SKM-1 (cell line): ENCODE data around the gene BCAS3.

Source experiments
- DNase-seq: peaks from one replicate; lab custom pipeline; 2025; ENCODE audit not compliant: unreplicated experiment; lab: John Stamatoyannopoulos, UW

Gene BCAS3

DNA sequence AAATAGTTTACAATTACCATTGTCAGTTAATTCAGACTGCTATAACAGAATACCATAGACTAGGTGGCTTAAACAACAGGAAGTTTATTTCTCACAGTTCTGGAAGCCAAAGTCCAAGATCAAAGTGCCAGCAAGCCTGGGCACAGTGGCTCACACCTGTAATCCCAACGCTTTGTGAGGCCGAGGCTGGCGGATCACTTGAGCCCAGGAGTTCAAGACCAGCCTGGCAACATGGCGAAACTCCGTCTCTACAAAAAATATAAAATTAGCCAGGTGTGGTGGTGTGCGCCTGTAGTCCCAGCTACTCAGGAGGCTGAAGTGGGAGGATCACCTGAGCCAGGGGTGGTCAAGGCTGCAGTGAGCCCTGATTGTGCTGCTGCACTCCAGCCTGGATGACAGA is 650.7 kb downstream of the BCAS3 start:
- no peak for DNase-seq

DNA sequence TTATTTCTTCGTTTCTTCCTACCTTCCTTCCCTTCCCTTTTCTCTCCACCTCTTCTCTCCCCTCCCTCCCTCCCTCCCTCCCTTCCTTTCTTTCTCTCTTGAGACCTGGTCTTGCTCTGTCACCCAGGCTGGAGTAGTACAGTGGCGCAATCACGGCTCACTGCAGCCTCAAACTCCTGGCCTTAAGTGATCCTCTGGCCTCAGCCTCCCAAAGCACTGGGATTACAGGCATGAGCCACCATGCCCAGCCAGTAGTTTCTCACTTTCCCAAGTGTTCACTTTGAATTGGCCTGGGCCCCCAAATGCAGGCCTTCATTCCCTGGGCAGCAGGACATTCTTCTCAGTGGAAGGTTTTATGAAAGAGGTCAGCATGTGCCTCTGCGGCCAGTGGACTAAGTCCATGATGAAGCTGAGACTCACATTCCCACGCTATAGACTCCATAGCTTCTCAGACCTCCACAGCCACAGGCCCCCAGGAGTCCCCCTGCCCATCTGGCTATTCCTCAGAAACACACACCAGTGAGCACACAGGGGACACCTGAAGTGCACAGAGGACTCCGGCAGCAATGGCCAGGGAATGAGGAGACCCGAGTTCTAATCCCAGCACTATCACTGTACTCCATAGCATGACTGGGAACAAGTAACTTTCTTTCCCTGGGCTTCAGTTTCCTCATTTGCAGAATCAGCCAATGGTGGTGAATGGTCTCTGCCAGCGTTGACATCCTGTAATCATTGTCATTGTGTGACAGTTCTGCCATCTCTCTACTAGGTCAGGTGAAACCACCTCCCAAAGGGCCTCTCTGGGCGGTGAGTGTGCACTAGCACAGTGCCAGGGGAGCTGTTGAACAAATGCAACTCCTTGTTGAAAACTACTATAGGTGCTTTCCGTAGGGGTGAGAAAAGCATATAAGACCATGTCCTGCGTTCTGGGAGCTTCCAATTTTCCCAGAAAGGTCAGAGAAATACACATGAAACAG is 652.8 kb downstream of the BCAS3 start:
- DNase-seq, result no peak

DNA sequence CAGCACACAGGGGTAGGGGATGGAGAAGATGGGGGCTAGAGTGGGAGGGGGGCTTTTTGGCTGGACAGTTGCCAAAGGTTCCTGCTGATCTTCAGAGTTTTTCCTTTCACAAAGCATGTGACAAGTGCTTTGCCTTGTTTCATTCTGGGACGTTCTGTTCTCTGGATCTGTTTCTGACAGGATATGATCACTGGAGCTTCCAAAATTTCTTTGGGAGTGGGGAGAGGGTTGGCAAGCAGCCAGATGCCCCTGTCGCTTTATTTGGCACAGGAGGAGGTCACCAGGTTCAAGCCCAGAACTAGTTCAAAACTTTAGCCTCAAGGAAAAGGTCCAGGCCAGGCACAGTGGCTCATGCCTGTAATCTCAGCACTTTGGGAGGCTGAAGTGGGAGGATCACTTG is 653.5 kb downstream of the BCAS3 start:
- DNase-seq, result no peak

DNA sequence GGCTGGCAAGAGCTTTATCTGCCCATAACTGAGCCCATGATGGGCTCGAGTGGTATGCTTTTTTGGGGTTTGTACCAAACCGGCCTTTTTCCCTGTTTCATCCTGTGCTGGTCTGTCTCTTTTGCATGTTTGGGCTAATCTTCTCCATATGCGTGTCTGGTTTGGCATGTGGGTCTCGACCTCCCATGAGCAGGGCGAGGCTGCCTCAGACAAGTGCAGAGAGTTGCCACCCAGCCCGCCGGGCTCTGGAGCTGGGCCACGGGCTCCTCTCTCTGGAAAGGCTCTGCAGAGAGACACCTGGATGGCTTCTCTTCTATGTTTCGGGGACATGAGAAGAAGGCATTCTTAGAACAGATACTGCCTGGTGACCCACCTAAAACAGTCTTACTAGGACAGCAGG is 654.2 kb downstream of the BCAS3 start:
- DNase-seq, result no peak

DNA sequence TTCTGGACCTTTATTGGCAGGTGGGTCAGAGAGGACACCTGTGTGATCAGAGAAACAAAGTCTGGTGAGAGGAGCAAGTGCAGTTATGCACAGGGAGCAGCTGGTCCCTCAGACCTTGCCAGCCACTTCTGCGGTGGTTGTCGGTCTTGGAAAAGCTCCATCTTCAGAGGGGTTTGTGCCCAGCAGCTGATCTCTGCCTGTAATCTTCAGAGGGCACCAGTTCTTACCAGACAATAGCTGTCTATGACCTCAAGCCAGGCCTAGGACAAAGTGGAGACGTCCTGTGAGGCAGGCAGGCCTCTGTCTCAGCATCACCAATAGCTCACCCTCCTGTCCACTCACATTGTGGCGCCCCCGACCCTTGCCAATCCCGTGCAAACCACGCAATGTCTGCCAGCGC is 655.5 kb downstream of the BCAS3 start:
- no peak for DNase-seq

DNA sequence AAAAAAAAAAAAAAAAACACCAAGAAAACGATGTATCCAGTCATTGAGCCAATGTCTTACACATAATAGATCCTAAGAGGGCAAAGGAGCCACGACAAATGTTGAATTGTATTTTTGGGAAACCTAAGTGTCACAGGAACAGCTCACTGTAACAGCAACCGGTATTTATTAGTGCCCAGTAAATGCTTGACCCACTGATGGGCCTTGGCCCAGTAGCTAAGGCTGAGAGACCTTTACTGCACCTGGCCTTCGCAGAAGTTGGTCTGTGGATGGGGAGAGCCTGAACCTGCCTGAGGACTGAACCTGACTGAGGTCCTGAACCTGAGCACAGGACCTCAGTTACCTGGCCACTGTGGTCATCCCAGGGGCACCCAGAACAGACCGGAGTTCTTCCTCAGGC is 657.0 kb downstream of the BCAS3 start:
- DNase-seq, result no peak

DNA sequence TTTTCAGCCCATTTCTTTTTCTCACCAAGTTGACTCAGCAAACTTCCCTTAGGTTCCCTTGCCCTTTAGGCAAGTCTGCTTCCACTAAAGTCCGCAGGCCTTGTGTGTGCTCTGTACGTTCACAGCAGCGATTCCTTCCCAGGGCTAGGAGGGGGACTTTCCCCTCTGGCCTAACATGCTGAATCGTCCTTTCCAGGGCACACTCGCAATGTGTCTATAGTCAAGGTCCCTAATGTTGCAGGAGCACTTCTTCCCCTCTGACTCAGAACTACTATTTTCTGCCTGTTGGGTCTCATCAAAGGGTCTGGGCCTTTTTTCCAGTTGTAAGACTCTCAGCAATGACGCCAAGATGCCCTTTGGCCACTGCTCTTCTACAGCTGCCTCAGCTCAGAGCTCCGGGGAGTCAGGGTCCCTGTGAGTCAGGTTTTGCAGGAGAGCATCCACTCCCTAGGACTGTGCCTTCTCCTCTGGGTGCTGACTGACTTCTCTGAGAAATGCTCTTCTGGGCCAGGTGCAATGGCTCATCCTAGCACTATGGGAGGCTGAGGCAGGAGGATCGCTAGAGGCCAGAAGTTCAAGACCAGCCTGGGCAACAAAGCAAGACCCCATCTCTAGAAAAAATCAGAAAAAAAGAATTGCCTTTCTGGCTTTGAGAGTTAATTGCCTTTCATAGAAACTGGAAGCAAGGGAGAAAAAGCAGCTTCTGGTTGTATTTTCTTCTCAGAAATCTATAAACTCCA is 657.6 kb downstream of the BCAS3 start:
- DNase-seq, result no peak

DNA sequence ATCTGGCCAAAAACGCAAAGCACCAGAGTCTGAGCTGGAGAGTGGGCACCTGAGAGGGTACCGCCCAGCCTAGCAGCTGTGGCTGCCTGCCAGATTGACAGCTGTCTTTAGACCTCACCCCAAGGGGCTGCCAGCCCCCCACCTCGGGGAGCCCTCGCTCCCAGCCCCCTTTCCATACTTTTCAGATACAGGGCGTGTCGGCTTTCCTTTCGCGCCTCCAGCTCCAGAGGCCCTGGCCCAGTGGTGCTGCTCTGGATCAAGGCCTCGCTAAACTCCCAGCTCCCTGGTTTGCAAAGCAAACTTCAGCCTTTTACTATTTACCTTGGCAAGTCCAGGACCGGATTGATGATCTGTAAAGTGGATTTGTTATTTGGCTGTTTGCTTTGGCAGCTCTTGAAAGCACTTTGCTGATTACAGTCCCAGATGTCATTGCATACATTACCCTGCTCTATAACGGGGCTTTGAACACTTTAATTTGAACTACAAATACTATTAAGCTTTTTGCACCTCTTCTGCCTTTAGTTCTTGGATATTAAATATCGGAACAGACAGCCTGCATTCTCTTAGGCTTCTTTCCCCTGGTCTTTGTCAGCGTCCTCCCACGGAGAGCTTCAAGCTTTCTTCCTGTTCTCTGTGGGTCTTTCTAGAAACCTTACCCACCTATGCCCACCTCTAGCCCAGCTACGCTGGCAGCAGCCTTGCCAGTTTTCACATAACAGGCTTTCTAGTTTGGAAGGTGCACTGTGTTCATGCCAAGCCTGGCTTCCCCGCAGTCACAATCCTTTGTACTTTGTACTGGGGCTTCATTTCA is 658.4 kb downstream of the BCAS3 start:
- no peak for DNase-seq

DNA sequence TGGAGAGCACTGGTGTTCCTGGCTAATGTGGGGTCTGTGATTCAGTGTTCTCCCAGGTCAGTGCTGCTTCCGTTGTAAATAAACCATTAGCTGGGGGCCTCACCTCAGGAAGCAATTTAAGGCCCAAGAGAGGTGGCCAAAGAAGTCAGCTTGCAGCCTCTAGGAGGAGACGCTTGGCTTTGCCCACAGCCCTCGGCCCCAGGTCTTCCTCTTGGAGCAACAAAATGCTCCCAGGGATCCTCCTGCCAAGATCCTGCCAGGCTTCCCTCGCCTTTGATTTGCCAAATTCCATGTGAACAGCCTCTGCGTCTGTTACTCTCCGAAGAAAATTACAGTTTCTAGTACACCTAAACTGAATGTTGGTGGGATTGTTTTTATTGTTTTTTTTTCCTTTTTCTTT is 659.6 kb downstream of the BCAS3 start:
- no peak for DNase-seq

DNA sequence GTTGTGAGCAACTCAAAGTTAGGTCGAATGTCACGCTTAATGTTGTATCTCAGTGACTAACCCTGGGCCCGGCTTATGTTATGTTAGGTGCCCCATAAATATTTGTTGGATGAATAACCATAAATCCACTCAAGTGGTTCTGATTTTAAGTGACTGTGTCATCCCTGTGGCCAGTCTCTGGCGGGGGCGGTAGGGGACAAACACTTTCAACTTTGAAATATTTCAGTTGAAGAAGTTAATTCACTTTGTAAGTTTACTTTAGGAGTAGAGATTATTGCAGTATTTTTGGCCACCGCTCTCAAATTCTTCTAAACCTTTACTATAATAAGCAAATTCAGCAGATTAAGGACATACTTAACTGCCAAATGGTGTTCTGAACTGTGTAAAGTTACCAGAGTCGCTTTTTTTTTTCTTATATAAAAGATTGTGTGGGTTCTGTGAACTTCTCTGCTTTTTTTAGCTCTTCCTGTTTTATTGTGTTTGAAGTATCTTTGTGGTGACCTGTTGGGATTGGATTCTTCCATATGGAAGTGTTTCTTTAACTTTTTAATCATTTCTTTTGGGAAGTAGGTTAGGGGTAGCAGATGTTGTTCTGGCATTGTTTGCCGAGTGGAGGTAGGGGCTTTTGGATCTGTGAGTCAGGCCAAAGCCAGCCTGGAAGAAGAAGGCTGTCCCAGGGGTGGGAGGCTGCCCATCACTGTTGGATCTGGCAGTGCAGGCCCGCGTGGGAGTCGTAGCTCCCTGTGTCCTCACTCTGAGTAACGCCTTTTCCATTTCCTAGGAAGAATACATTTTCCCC is 660.5 kb downstream of the BCAS3 start:
- DNase-seq, result no peak

DNA sequence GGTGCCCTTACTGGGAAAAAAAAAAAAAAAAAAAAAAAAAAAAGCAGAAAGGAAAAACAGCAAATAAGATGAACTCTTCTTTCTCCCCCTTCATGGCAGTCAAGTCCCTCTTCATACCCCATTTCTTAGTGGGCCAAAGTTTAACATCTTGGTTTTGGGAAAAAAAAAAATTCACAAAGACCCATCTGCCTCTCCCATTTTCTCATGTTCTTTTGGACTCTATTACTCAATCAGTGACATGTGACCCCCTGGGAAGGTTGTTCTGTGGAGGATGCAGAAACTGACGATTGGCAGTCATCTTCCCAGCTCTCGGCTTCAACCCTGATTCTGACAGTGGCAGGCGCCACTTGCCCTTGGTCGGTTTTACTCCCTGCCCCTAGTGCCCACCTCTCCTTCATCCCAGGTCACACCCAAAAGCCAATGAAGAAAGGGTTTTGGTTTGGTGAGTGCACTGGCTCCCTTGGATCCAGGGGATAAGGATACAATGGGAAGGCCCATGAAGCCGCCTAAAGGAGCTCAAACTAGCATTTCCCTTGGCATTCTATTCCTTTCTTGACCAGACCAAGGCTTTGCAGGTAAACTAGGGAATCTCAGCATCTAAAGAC is 661.3 kb downstream of the BCAS3 start:
- DNase-seq, result no peak

DNA sequence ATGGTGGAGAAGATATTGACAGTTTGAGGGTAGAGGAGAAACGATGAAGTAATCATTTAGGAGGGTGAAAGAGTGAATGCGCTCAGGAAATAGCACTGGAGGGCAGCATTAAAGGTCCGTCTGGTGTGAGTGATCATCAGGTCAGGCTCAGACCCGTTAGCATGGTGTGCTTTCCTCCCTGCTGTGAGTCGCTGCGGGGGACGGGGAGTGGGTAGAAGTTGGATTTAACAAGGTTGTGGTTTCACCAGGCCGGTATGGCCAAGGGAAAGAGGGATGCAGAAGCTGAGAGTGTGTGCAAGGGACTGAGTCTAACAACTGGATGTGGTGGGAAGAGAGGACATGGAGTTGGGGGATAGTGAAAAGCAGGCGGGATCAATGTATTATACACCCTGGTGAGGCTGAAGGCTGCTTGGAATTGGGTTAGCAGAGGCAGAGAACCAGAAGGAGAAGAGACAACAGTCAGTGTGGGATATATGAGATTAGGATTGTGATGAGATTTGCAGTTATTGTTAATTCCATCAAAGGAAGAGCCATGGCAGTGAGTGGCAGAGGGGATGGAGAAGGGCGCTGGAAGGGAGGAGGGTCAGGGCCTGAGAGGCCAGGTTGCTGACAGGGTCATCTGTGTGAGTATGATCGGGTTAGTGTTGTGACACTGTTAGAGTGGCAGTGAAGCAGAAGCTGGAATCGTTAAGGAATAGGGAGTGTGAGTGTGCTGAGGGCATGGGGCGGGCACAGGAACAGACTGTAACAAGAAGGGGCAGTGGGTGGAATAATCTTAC is 663.0 kb downstream of the BCAS3 start:
- DNase-seq, result no peak

DNA sequence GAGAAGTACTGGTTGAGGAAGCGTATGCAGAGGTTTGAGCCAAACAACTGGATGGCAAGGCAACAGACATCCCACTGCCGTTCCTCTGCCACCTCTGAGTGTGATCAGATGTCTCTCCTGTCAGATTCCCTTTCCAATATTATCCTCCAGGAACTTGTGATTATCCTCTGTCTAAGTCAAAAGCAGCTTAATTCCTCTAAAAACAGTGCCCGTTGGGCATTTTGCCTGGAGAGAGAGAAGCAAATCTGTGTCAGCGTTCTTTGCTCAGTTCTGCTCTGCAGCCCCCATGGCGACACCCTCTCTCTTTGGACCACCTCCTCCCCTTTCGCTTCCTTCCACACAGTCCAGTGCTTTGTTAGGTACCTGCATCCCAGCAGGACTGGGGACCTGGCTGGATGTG is 665.9 kb downstream of the BCAS3 start:
- no peak for DNase-seq

DNA sequence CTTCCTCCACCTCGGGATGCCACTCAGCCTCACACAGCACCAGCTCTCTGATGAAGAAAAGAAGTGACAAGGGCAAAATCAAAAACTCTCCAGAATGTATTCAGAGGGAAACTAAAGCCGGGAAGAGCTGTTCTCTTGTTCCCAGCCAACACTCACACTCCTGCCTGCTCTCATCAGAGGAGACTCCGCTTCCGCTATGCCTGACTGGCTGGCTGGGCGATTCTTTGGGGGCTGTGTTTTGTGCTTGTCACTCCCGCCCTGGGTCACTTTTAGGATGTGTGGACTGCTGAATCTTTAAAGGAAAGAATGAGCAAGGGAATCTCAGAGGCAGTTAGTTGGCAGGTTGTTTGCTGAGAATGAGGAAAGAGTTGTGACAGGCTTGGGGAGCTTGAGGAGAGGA is 667.4 kb downstream of the BCAS3 start:
- no peak for DNase-seq

DNA sequence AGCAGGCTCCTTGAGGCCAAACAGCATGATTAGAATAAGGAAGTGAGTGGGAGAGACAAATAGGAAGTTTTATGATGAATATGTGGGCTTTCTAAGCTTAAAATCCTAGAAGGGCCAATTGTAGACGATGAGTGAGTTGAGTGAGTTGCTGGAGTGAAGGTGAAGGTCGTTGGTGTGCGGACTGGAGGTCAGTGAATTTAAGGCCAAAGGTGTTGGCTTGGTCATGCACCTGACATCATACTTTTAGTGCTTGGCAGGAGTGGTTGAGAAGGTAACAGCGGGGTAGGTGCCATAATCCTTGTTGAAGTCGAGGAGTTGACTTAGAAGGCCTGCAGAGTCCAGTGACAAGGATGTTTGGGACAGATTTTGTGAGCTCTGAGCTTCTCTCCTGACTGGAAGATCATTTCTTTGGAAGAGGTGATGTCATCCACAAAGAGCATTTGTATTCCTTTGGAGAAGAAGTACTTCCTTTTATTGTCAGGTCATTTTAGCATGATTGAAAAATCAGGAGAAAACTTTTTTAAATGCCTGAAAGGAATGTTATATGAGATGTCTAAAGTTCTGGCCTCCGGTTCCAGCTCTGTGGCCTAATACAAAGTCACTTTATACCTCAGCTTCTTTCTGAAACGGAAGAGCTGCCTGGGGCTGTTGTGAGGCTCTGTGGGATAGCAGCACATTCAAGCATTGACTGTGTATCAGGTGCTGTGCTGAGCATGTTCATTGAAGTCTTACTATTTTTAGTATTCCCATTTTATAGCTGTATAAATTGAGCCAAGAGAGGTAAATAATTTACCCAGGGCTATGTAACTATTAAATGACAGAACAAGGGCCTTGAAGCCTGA is 668.4 kb downstream of the BCAS3 start:
- no peak for DNase-seq

DNA sequence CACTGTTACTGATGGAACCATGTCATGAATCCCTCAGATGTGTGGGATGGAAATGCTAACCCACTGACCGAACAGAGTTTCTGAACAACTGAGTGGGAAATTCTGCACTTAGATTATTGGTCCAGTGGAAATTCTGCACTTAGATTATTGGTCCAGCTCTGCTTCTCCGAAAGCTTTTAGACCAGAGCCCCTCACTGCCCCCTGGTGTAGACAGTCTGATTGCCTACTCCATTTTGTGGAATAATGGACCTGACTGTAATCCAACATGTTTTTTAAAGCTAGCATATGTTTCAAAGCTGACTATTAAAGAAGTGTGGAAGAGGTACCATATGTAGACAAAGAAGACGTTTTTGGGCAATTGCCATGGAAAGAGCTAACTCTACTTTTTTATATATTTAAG is 671.7 kb downstream of the BCAS3 start:
- no peak for DNase-seq

DNA sequence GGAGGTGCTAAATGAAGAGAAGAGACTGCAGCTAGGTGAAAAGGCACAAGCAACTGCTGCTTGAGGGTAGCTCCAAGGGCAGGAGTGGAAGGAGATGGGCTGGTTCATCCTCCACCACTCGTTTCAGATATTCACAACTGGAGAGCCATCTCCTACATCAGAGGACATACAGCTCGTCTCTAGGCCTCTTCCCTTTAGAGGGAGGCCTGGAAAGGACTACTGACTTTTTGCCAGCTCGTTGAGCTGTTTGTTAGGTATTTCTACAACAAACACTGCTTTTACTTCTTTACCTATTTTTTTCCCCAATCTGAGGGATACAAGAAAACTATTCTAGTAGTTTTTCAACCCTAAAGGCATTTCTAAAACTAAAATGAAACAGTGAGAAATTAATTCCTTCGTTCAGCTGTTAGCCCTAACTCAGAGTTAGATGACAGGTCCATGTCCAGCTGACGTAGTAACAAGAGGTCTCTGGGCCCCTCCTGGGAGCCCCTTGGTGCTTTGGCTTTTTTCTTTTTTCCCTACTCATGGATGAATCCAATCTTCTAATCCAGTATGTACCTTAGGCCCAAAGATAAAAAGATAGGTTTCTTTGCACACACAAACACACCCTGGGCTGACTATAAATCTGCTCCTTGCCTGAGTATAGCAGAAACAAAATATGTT is 674.2 kb downstream of the BCAS3 start:
- DNase-seq, result no peak

DNA sequence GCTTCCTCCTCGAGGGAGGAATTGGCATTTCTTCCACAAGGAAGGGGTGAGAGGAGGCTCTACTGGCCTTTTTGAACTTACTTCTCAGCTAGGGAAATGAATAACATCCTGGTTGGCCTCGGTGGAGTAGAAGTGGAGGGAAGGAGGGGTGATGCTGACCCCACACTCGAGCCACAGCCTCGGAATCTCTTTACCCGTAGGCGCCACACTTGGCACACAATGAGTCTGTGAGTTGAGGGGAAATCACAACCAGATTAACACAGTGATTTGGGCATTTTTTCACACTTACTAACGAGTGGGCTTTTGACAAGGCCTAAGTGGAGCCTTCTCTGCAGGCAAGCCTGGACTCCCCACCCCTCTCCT is 674.7 kb downstream of the BCAS3 start:
- no peak for DNase-seq
